PC-9 (cell line): Measurements from ENCODE around the gene GEMIN8. TPM values are rescaled to one million over a fixed set of nuclear protein-coding genes. Genes with fewer than 3 reads are reported as not detected.
A peak's percentile ranks its signal among the peaks of the same experiment; 100 is the strongest.

Experiments
- BruUV-seq: library from RNA; stranded (reverse); fragments of 400-500 nt; replicated peaks from 2 replicates; lab custom pipeline; 2021; lab: Mats Ljungman, UMichigan
- CTCF ChIA-PET: fragments of 300-600 bp; sonication (Branson Sonifier 250); formaldehyde crosslinking; loops from one replicate; lab custom pipeline; 2022; ENCODE audit warnings: antibody characterized with exemption; lab: Charles Lee
- POLR2A ChIA-PET: fragments of 300-600 bp; sonication (Branson Sonifier 250); formaldehyde crosslinking; loops from one replicate; lab custom pipeline; 2022; ENCODE audit warnings: antibody characterized with exemption; ENCODE audit not compliant: unreplicated experiment; lab: Charles Lee
- DNase-seq, 2 experiments: peaks; one replicate each; pipeline versions ENCODE4 v3.0.0 to v3.0.0-alpha.2; 2015 to 2022; ENCODE audit warnings: mixed read lengths in 1 of 2
- H2AFZ ChIP-seq: fragments of 200-600 bp; sonication (generic); 2 replicates; pipeline ENCODE4 v1.8.1; 2017; ENCODE audit warnings: antibody characterized with exemption
- H3F3A ChIP-seq: fragments of 200-600 bp; sonication (generic); 2 replicates; pipeline ENCODE4 v1.8.1; 2017; ENCODE audit warnings: antibody characterized with exemption, mild to moderate bottlenecking, low read depth; ENCODE audit not compliant: insufficient read depth
- H3K27ac ChIP-seq: fragments of 200-600 bp; sonication (generic); 2 replicates; pipeline ENCODE4 v1.6.1; 2016; ENCODE audit warnings: mixed run types
- H3K27me3 ChIP-seq: fragments of 200-600 bp; sonication (generic); 2 replicates; pipeline ENCODE4 v1.6.1; 2016; ENCODE audit warnings: low read depth, mixed run types; ENCODE audit not compliant: insufficient read depth
- H3K36me3 ChIP-seq: fragments of 200-600 bp; sonication (generic); 2 replicates; pipeline ENCODE4 v1.6.1; 2016; ENCODE audit warnings: low read depth, mixed run types
- H3K4me1 ChIP-seq: fragments of 200-600 bp; sonication (generic); replicated peaks from 2 replicates; pipeline ENCODE4 v1.6.1; 2016; ENCODE audit warnings: mixed run types; ENCODE audit not compliant: insufficient read depth
- H3K4me2 ChIP-seq: fragments of 200-600 bp; sonication (generic); 2 replicates; pipeline ENCODE4 v1.6.1; 2017; ENCODE audit warnings: mixed run types
- H3K4me3 ChIP-seq: fragments of 200-600 bp; sonication (generic); 2 replicates; pipeline ENCODE4 v1.6.1; 2016; ENCODE audit warnings: mixed run types
- H3K79me2 ChIP-seq: fragments of 200-600 bp; sonication (generic); 2 replicates; pipeline ENCODE4 v1.6.1; 2017; ENCODE audit warnings: low read depth, mixed run types
- H3K9me2 ChIP-seq: fragments of 200-600 bp; sonication (generic); 2 replicates; pipeline ENCODE4 v1.8.1; 2017; ENCODE audit warnings: mild to moderate bottlenecking; ENCODE audit not compliant: insufficient read depth
- H3K9me3 ChIP-seq: fragments of 200-600 bp; sonication (generic); 2 replicates; pipeline ENCODE4 v1.8.1; 2016; ENCODE audit warnings: low read depth; ENCODE audit not compliant: insufficient read depth
- H4K20me1 ChIP-seq: fragments of 200-600 bp; sonication (generic); 2 replicates; pipeline ENCODE4 v1.8.1; 2017; ENCODE audit not compliant: insufficient read depth
- EZH2 ChIP-seq: fragments of 200-600 bp; sonication (generic); IDR thresholded peaks from 2 replicates; pipeline ENCODE4 v1.8.0; 2017; ENCODE audit warnings: antibody characterized with exemption, low read depth
- intact Hi-C: fragments of 100-400 bp; cut with micrococcal nuclease; formaldehyde crosslinking; loops from one replicate; pipeline ENCODE4 v1.10.0; 2022; ENCODE audit not compliant: unreplicated experiment
- total RNA-seq: library from RNA; stranded (reverse); gene quantifications from 2 replicates; pipeline ENCODE4 v1.2.3, GENCODE V29; 2021
- TF ChIP-seq, protein P1 (sequence below): fragments of 200-600 bp; sonication (generic); conservative IDR thresholded peaks from 2 replicates; pipeline ENCODE4 v1.6.1; 2017; ENCODE audit warnings: mixed run types, antibody characterized with exemption, mild to moderate bottlenecking, moderate library complexity

Gene GEMIN8
- total RNA-seq, 1 experiment from 2014 or later: 18.8 TPM

DNA sequence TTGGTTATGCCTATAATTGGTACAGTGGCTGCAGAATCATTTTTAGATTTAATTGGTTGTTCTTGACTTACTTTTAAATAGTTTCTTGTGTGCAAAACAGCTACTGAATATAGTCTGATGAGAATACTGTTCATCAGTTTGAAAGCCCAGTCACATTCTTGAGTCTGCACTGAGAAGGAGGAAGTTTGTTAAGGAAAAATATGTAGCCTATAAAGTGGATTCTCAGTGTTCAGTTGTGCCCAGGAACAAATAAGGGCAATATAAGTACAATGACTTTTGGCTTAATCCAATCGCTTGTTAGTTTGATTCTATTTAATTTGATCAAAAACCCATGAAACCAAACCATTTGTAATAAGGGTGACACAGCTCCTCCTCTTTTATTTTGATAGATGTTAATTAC is 32.8 kb upstream of the GEMIN8 start:
- Histone ChIP-seq H3K27me3 (no peaks in the 10 kb centered on the region), H3K9me2 (no peaks in the 10 kb centered on the region), H3K9me3 (no peaks in the 10 kb centered on the region), H3K4me1 (0 out of 2 replicates have a peak, but pooled peaks cover 8% of the 10 kb centered on the region), H3K4me2 (no peak overlapping the region), H2AFZ (no peak overlapping the region), H3K36me3 (no peaks in the 10 kb centered on the region), H3K79me2 (no peaks in the 10 kb centered on the region), H3K27ac (no peak overlapping the region), H4K20me1 (no peaks in the 10 kb centered on the region), H3K4me3 (no peak overlapping the region), H3F3A (no peaks in the 10 kb centered on the region)
- ChIA-PET POLR2A (interaction anchor here (0.6 kb wide), 1 partner anchor 1208 kb away, joined by 6 read pairs; the partner anchor contains the start of gene ASB9), CTCF (no interaction called here)
- no peak for TF ChIP-seq EZH2
- no TSS peak for BruUV-seq
- DNase-seq: no peak
- intact Hi-C loops: no loop called here

DNA sequence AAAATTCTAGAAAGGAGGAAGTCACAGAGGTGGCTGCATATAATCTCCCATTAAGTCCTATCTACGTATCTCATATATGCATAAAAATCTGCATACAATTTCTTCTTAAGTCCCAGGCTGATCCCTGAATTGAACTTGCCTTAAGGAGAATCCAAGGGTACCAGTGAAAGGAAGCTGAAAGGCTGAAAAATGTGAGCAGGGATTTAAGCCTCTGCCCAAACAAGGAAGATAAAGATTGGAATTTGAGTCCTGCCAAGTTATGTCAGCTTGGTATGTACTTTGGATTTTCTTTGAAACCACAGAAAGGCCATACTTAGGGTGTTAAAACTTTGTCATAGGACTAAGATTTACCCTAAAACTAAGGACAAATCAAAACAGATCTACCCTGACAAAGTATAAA is 26.5 kb upstream of the GEMIN8 start:
- H3K79me2 ChIP-seq: no peaks in the 10 kb centered on the region
- intact Hi-C loops: no loop called here
- no peaks in the 10 kb centered on the region for H3K9me3 ChIP-seq
- no peak overlapping the region for H3K4me2 ChIP-seq
- CTCF ChIA-PET: no interaction called here
- BruUV-seq: no TSS peak
- H3K9me2 ChIP-seq: no peaks in the 10 kb centered on the region
- H4K20me1 ChIP-seq: no peaks in the 10 kb centered on the region
- TF ChIP-seq EZH2: no peak
- TF ChIP-seq, protein P1, sequence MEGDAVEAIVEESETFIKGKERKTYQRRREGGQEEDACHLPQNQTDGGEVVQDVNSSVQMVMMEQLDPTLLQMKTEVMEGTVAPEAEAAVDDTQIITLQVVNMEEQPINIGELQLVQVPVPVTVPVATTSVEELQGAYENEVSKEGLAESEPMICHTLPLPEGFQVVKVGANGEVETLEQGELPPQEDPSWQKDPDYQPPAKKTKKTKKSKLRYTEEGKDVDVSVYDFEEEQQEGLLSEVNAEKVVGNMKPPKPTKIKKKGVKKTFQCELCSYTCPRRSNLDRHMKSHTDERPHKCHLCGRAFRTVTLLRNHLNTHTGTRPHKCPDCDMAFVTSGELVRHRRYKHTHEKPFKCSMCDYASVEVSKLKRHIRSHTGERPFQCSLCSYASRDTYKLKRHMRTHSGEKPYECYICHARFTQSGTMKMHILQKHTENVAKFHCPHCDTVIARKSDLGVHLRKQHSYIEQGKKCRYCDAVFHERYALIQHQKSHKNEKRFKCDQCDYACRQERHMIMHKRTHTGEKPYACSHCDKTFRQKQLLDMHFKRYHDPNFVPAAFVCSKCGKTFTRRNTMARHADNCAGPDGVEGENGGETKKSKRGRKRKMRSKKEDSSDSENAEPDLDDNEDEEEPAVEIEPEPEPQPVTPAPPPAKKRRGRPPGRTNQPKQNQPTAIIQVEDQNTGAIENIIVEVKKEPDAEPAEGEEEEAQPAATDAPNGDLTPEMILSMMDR: no peak
- no peak overlapping the region for H2AFZ ChIP-seq
- no peaks in the 10 kb centered on the region for H3K4me1 ChIP-seq
- H3K27me3 ChIP-seq: no peaks in the 10 kb centered on the region
- DNase-seq: no peak
- POLR2A ChIA-PET: no interaction called here
- H3K36me3 ChIP-seq: no peaks in the 10 kb centered on the region
- no peak overlapping the region for H3K27ac ChIP-seq
- H3F3A ChIP-seq: no peaks in the 10 kb centered on the region
- H3K4me3 ChIP-seq: no peak overlapping the region

DNA sequence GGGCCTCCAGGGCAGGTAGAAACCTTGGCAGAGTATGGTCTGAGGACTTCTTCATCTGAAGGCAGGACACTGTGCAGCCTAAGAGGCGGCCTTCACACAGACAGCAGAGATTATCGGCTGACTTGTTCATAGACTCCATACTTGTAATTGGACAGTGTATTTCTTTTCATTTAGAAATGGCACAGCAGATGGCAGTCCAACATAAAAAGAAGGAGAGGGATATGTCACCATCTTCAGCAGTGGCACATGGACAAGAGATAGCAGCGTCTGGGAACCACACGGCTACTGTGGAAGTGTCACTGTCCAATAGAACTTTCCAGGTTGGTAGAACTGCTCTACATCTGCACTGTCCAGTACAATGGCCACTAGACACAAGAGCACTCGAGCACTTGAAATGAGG is 21.7 kb upstream of the GEMIN8 start:
- no peak for DNase-seq
- CTCF ChIA-PET: no interaction called here
- no peaks in the 10 kb centered on the region for H3K9me2 ChIP-seq
- no peak overlapping the region for H3K4me2 ChIP-seq
- no peak for TF ChIP-seq EZH2
- TF ChIP-seq, protein P1: peak; percentile 41; the same call in 1 of the 2 replicates
- no peaks in the 10 kb centered on the region for H3K36me3 ChIP-seq
- no peaks in the 10 kb centered on the region for H3K4me1 ChIP-seq
- H3K9me3 ChIP-seq: no peaks in the 10 kb centered on the region
- intact Hi-C loops: loop anchor here (5.0 kb wide), 1 partner anchor 1091 kb away; no protein-coding TSS in a partner anchor
- no peaks in the 10 kb centered on the region for H4K20me1 ChIP-seq
- no peaks in the 10 kb centered on the region for H3K27me3 ChIP-seq
- H3F3A ChIP-seq: no peaks in the 10 kb centered on the region
- H3K79me2 ChIP-seq: no peaks in the 10 kb centered on the region
- H3K4me3 ChIP-seq: no peak overlapping the region
- H3K27ac ChIP-seq: no peak overlapping the region
- no peak overlapping the region for H2AFZ ChIP-seq
- POLR2A ChIA-PET: no interaction called here
- BruUV-seq: no TSS peak

DNA sequence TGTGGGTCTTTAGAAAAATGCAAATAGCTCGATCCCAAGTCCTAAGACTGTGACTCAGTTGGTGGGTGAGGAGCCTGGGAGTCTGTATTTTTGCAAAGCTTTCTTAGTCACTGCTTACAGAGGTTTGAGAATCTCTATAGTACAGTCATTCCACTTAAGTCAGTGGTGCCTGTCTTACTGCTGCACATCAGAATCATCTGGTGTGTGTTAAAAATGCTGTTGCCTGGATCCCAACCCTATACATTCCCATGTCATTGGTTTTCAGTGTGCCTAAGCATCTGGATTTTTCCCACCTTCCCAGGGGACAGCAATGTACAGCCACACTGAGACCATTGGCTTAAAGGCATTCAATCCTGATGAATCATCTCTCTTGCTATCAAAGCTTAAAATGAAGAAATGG is 21.0 kb upstream of the GEMIN8 start:
- TF ChIP-seq, protein P1: no peak
- TF ChIP-seq EZH2: no peak
- intact Hi-C loops: loop anchor here (5.0 kb wide), 1 partner anchor 1092 kb away; no protein-coding TSS in a partner anchor
- no peaks in the 10 kb centered on the region for H3K9me2 ChIP-seq

More for the DNA sequence above, 21.0 kb upstream of the GEMIN8 start:
- H3F3A ChIP-seq: no peaks in the 10 kb centered on the region
- CTCF ChIA-PET: no interaction called here
- no peaks in the 10 kb centered on the region for H3K27me3 ChIP-seq
- no peaks in the 10 kb centered on the region for H3K79me2 ChIP-seq
- H3K4me2 ChIP-seq: no peak overlapping the region
- no TSS peak for BruUV-seq
- no peak for DNase-seq
- no peak overlapping the region for H2AFZ ChIP-seq
- no peaks in the 10 kb centered on the region for H3K9me3 ChIP-seq
- no peaks in the 10 kb centered on the region for H3K36me3 ChIP-seq
- H3K27ac ChIP-seq: no peak overlapping the region
- no peak overlapping the region for H3K4me3 ChIP-seq
- H4K20me1 ChIP-seq: no peaks in the 10 kb centered on the region
- H3K4me1 ChIP-seq: no peaks in the 10 kb centered on the region
- POLR2A ChIA-PET: no interaction called here
